A549 treated with dexamethasone at 1 μM for 4 hours (cell line): ENCODE results near the gene NUDT17. TPM values are rescaled to one million over a fixed set of nuclear protein-coding genes. Genes with fewer than 3 reads are reported as not detected.

Experiments used
- total RNA-seq: library from RNA; stranded (reverse); fragments of 200-300 nt; extraction: Qiagen RNA extraction; gene quantifications from 5 replicates; pipeline ENCODE4 v1.2.3, GENCODE V29; 2022

NUDT17 gene
- total RNA-seq, result 6.1 to 7.3 TPM (median 6.4 TPM) in 5 replicates

GRCh38 chr1:145845514-145846161 is at the start of gene NUDT17:
NUDT17 (plus strand) TSS chr1:145845630; CDS start chr1:145845641, 11 bp downstream.

GRCh38 chr1:145823565-145824498 is 21.6 kb upstream of the NUDT17 start, which contains the start of the genes POLR3C and RNF115:
POLR3C (plus strand) TSS chr1:145824200; CDS start chr1:145825777, 1,577 bp downstream.
RNF115 (minus strand) TSS chr1:145824095; CDS start chr1:145823873, 222 bp downstream.

GRCh38 chr1:145858901-145859490 is 13.6 kb downstream of the NUDT17 start, which contains the start of gene PIAS3:
PIAS3 (minus strand) TSS chr1:145859081; CDS start chr1:145858990, 91 bp downstream.

GRCh38 chr1:145885738-145886287 is 40.4 kb downstream of the NUDT17 start, which contains the start of gene ANKRD35:
ANKRD35 (minus strand) TSS chr1:145885866; CDS start chr1:145885758, 108 bp downstream.

Other genes with a start within 250 kb of the NUDT17 start
- 16.0 to 18.3 TPM (median 16.5 TPM) in 5 replicates for gene GPR89A, start 237.6 kb upstream of the NUDT17 start, total RNA-seq
- gene PDZK1, start 138.3 kb upstream of the NUDT17 start, total RNA-seq, result 0.80 to 1.5 TPM (median 1.1 TPM) in 5 replicates
- gene CD160, start 126.1 kb upstream of the NUDT17 start, total RNA-seq, result not detected in 5 replicates
- gene RNF115, start 21.5 kb upstream of the NUDT17 start, total RNA-seq, result 12.1 to 15.0 TPM (median 13.8 TPM) in 5 replicates
- gene POLR3C, start 21.4 kb upstream of the NUDT17 start, total RNA-seq, result 37.6 to 45.8 TPM (median 38.9 TPM) in 5 replicates
- gene PIAS3, start 13.5 kb downstream of the NUDT17 start, total RNA-seq, result 34.3 to 47.3 TPM (median 43.5 TPM) in 5 replicates
- gene ANKRD35, start 40.2 kb downstream of the NUDT17 start, total RNA-seq, result 0.04 to 0.07 TPM (median 0.06 TPM) in 5 replicates
- gene ITGA10, start 64.4 kb downstream of the NUDT17 start, total RNA-seq, result 1.2 to 2.3 TPM (median 1.4 TPM) in 5 replicates
- 31.5 to 39.8 TPM (median 37.6 TPM) in 5 replicates for gene PEX11B, start 73.1 kb downstream of the NUDT17 start, total RNA-seq
- gene RBM8A, start 81.9 kb downstream of the NUDT17 start, total RNA-seq, result 223 to 286 TPM (median 236 TPM) in 5 replicates
- gene LIX1L, start 112.4 kb downstream of the NUDT17 start, total RNA-seq, result 12.5 to 16.7 TPM (median 14.4 TPM) in 5 replicates
- gene ANKRD34A, start 118.9 kb downstream of the NUDT17 start, total RNA-seq, result 0.24 to 0.47 TPM (median 0.35 TPM) in 5 replicates
- 10.1 to 12.9 TPM (median 12.5 TPM) in 5 replicates for gene POLR3GL, start 119.1 kb downstream of the NUDT17 start, total RNA-seq
- 0.37 to 0.81 TPM (median 0.52 TPM) in 5 replicates for gene TXNIP, start 150.9 kb downstream of the NUDT17 start, total RNA-seq
- not detected in 5 replicates for gene HJV, start 176.1 kb downstream of the NUDT17 start, total RNA-seq